ENCODE measurements around the gene NCS1.

Gene NCS1

DNA sequence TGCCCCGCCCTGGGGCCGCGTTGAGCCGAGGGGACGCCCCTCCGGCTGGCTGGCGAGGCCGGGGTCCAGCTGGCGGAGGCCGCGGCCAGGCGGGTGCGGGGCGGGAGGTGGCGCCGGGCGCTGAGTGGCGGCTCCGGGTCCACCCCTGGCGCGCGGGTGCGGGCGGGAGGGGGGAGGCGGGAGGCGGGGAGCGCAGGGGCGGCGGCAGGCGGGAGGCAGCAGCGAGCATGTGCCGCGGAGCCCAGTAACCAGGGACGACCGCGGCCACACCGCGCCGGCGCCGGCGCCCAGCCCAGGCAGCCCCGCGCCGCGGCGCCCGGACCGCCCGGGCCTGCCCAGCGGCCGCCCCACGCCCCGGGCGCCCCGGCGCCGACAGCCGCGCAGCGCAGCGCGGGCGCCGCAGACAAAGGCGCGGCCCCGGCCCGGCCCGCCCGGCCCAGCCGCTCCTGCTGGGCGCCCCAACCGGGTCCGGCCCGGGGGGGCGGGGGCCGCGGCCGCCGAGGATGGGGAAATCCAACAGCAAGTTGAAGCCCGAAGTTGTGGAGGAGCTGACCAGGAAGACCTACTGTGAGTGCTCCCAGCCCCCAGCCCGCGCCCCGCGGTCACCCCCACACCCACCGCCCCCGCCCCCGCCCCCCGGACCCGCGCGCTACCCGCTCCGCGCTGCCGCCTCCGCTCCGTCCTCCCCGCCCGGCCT lies at the start of gene NCS1:
TSS of gene NCS1 (plus strand) at position 244 of the 697 bp plus-strand sequence. CDS start at position 504, 260 bp downstream.
- peak; percentile 70 for DNase-seq

DNA sequence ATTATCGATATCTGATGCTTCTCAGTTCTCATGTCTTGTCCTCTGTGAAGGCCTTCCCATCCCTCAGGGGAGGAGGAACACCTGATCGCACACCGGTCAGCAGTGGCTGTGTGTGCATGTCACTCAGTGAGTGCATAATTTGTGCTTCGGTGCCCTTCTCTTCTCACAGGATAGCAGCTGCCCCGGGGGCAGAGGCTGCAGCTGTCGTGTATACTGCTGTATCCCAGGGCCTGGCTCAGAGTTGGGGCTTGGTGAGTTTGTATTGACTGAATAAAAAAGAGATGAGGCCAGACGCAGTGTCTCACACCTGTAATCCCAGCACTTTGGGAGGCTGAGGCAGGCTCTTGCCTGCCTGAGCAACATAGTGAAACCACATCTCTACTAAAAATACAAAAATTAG lies 49.7 kb upstream of the NCS1 start:
- peak; percentile 80 for DNase-seq

DNA sequence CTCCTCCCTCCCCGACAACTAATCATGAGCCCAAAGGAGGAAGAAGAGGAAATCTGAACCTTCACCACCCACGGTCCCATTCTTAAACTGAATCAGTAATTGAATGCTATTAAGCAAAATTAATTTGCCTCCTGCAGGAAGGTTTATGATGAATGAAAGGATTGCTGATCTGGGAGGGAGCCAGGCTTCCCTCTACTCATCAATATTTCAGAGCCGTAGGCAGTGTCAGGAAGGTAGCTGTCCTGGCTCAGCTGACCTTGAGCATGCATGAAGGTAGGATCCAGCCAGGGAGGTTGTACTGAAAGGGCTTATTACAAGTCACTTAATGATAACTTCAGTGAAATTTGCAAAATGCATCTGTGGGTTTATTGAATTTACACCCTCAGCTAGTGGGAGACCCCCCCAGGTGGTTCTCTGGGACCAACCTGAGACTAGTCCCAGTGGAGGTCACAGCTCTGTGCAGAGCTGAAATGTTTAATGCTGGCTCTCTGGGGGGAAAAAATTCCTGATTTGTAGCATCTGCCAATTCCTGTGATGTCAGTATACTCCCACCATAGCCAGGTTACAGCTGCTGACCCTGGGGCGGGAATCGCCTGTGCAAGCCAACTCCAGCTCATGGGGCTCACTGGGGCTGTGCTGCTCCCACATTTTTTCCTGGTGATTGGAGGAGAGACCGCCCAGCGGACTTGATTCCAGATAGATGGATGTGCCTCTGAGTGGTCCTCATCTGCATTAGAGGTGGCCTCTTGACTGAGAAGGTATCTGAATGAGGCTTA lies 47.9 kb upstream of the NCS1 start:
- peak; percentile 24 for DNase-seq

DNA sequence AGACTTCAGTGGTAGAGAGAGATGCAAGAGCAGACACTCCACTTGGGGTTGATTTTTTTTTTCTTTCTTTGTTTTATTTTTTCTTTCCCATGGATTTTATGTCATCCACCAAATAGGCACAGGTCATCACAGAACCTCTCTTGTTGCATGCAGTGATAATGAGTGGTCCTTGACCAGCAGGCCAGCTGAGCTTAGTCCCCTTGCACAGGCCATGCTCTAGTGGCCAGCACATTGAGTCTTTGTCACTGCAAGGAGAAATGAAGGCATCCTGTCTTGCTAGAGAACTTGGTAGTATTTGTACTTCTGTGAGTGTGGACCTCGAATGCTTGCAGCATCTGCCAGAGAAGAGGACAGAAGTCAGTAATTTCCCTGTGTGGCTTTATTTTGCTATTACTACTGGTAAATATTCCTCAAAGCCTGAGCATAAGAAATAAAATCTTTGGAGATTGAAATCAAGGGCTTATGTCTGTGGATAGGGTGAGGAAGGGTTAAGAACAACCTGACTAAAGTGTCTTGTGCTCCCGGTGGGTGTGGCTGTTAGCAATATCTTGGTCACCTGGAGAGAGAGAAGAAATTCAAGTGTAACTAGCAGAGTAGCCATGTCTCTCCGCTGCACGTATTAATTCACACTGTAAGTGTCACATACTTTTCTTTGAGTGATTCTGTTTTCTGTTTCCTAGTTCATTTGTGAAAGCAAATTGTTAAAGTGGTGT lies 45.3 kb upstream of the NCS1 start:
- no peak for DNase-seq

DNA sequence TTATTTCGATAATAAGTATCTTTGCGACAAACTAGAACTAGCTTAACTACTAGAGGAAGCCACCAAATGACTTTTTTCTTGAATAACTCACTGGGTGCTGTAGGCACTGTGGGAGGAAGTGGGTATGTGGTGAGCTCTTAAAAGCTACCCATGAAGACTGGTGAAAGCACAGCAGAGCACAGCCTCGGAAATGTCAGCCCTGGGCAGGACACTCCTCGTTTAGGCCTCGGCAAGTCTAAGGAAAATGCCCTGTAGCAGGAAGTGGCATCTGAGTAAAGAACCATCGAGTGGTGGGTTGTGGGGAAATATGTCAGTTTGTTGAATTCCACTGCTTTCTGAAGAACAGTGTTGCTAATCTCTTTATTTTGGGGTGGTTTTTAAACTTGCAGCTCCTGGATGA lies 44.0 kb upstream of the NCS1 start:
- DNase-seq = no peak

DNA sequence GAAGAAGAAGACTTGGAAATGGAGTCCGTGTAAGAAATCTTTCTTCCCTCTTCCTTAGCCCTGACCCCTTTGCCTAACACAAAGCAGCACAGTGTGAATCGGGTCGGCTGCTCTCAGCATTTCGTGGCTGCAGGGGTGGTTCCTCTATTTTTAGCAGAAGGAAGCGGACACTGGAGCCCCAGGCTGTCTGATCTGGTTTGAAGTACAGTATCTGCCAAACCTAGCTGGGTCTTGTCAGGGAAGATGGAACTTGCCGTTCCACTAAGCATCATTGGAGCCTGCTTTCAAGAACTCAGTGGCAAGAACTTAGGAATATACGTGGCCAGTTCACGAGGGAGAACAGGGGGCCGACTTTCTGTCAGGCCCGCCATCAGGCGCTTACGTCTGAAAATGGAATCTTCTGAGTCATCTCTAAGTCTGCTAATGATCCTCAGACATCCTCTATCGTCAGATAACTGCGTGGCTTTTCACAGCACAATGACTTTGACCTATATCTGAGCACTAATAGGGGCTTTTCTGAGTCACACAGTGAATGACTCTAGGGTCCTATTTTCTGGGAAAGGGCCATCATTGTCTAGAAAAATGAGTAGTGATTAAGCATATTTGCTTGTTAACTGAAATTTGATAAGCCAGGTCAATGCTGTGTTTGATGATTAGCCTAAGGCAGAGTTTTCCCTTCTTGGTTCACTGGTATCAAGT lies 43.3 kb upstream of the NCS1 start:
- DNase-seq = peak; percentile 51

DNA sequence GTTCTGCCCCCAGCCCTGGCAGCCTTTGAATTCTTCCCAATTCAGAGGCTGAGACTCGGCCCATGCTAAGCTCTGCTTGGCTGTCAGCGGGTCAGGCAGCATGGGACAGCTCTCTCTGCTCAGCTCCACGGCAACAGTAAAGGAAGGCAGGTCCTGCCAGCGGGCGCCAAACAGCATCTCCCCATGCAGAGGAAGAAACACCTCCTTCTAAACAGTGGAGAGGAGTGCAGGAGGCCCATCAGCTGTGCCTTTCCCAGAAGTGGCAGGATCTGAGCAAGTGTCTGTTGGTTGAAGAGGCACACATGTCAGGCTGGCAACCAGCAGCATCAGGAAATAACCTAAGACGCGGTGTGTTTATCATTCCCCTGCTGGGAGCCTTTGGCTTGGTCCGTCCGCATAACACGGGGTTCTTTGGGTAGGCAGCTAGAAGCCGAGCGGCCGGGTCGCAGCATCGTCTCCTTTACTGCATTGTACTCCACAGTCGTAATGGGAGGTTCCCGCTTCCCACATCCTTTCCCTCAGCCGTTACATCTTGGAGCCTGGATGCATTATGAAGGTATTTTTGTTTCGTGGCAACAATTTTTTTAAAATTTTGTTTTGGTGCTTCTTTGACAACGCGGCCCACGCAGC lies 42.7 kb upstream of the NCS1 start:
- DNase-seq = no peak

DNA sequence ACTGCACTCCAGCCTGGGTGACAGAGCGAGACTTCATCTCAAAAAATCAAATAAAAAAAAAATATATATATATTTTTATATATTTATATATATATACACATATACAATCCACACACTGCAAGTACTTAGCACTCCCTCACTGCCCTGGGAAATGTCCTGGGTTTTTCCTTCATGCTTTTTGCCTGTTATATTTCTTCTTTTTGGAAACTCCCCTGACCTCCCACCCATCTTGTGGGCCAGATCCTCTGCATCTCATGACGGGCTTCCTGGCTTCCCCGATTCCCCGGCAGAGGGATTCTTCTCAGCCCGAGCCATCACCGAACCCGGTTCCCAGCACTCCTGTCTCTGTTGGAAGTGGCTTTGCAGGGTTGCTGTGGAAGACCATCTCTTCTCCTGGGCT lies 39.5 kb upstream of the NCS1 start:
- DNase-seq = no peak

DNA sequence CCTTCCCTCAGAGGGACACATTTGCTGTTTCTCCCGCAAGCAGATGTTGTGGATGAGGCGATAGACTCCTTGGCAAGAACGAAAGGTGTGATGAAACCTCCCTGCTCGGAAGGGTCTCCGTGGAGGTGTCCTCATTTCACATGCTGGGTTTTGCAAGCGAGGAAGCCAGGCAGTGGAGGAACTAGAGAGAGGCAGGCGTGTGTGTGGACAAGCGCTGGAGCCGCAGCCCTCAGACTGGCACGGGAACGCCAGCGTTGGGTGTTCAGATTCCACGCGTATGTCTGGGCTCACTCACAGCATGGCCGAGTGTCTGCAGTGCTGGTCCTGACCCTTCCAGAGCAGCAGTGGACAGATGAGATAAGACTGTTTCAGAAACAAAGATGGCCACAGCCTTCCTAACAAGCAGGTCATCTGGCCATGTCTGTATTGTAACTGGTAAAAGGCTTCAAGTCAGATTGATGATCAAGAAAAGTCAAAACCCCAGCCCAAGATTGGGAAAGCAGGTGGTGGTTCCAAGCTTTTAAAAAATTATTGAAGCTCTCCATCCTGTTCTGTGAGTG lies 35.0 kb upstream of the NCS1 start:
- DNase-seq = no peak

DNA sequence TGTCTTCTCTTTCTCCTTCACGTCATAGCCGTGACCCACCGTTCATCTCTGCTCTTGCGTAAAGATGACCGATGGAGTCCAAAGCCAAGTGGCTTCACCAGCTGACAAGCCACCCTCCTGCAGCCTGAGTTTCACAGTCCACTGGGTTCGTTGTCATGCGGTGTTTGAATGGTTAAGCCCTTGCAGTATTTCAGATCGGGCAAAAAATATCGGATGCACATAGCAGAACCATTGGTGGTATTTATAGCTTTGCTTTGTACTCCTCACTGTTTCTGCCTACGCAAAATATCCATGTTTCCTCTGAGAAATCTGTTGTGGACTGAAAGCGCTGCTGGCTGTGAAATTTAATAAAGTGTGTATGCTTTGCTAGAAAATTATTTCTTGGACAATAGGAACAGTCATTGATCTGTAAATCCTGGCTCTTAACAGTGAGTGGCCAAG lies 34.5 kb upstream of the NCS1 start:
- DNase-seq = no peak

DNA sequence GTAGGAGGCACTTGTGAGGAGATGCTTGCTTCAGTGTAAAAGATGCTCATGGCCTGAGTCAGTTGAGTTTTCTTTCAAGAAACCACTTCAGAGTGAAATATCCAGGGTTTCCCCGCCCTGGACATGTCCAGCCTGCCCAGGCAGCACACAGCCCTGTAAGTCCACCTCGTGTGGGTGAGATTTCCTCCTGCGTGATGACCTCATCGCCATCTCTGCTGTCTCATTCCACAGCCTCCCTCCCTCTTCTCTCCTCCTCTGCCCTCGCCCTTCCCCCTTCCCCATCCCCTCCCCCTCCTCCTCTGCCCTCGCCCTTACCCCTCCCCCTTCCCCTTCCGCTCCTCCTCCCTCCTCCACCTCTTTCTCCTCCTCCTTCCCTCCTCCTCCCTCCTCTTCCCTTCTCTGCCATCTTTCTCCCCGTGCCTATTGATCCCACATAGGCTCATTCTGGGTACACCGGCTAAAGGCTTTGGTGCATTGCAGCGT lies 34.0 kb upstream of the NCS1 start:
- DNase-seq = no peak

DNA sequence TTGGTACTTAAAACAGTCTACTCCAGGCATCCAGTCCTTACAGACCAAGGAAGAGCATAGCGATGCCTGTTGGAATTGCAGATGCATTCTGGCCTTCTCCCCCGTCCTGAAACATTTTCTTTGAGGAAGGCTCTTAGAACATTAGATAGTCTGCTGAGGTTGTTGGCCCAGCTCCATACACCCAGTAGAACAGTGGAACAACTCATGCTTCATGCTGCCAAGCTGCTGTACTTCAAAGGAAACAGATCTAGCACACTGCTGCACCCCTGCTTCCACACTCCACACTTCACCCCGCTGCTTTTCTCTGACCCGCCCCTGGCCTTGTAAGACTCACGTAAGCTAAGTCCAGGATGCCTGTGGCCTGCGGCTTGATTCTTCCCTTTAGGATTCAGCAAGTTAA lies 33.4 kb upstream of the NCS1 start:
- DNase-seq = no peak

DNA sequence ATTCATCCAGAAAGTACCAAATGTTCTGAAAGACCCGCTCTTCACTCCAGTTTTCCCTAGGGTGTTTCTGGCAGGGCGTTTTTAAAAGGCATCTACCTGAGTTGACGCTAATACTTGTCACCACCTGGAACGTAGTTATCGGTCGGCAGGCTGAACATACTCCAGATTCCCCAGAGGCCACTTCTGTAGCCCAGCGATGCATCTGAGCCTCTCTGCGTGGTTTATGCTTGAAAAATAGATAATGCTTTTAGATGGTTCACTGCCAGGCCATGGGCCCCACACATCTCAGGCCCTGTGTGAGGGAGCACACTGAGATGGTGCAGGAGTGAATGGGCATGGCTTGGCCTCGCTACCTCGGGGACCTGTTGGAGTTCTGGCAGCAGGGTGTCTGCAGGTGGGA lies 33.0 kb upstream of the NCS1 start:
- no peak for DNase-seq

DNA sequence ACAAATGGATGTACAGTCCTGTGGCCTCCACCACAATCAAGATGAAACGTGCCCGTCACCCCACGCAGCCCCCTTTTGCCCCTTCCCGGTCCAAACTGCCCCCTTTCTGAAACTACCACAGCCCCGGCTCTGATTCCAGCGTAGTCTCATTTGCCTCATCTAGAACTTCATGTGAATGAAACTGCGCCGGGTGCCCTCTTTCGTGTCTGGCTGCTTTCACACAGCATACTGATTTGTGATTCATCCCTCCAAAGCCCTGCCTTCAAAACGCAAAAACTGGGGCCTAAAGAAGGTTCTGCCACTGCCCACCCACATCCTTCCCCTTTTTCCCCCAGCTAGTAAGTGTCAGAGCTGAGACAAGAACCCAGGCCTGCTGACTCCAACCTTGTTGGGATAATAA lies 31.5 kb upstream of the NCS1 start:
- no peak for DNase-seq

DNA sequence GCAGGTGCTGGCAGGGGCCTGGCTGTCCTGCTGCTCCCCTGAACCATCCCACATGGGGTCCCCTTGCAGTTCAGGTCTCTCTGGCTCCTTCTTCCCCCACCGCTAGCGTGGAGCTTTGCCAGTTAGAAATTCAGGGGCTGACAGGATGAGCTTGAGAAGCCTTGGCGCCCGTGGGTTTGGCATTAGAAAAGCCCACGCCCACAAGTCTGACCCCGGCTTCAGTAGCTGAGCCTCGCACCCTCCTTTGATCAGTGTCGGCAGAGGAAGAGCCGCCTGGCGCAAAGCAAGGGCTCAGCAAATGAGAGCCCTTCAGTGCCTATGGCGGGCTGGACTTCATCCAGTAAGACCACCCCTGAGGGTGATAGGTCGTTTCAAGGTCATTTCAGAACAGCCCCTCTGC lies 30.1 kb upstream of the NCS1 start:
- no peak for DNase-seq

DNA sequence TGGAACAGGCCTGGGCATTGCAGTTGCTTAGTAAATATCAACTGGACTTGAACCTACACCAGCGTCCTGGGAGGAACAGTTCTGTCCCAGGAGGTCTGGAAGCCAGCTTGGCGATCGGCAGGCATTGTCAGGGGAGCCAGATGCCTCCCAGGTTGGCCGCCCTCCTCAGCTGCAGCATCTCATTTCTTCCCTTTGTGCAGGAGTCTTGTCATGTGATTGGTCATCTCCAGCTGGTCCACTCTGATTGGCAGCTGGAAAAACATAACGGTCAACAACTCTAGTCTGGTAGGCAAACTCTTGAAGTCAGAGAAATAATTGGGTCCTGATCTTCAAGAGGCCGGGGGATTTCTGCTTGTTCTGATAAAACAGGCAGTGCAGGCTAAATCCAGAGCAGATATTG lies 29.6 kb upstream of the NCS1 start:
- DNase-seq = no peak

DNA sequence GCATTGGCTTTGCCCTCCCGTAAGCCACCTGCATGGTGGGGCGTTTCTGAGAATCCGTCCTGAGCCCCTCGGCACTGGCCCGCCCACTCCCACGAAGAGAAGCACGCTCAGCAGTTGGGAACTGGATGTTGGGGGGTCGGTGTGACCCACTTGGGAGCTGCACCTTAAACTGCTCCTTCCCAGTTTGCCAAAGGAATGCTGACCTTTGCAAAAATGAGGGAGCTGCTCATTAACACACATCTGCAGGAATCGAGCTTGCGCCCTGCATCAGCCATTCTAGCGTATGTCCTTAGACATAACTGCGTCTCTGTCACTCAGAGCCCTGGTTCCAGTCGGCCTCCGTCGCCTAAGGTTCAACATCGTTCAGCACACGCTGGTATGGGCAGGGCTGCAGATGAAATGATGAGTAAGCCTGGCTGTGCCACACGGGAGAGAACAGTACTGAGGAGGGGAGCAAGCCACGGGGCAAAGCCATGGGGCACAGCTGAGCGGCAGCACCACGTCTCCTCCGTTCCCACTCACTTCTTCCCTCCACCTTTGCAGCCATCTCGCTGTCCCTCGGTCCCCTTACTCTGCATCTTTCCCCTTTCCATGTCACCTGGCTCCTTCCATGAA lies 28.8 kb upstream of the NCS1 start:
- no peak for DNase-seq

DNA sequence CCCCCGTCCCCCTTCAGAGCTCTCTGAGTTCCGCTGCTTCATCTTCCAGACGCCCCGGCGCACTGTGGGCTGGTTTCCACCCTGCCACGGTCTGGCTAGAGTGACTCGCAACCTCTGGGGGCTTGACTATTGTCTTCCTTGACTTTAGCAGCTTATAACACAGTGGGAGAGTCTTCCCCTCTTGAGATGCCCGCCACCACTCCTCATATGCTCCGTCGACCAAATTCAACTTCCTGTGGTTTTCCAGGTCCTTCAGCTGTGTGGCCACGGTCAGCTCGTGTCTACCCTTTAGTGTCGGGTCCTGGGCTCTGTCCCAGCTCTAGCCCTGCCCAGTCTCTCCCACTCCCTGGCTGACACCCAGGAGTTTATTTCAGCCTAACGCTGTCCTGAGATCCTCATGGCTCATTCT lies 28.2 kb upstream of the NCS1 start:
- DNase-seq = no peak

DNA sequence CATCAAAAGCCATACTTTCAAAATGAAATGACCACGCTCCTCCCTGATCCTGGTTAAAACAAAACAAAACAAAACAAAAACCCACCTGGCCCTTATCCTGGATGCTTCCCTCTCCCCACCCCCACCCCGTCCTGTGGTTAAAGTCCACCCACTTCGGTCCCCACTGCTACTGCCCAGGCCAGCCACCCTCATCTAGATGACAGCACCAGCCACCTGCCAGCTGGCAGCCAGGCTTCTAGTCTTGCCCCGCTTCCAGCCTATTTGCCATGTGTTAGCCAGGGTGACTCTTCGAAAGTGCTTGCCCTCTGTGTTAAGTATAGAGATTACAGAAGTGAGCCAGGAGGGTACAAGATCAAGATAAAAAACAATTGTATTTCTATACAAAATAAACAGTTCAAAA lies 27.5 kb upstream of the NCS1 start:
- DNase-seq = no peak

DNA sequence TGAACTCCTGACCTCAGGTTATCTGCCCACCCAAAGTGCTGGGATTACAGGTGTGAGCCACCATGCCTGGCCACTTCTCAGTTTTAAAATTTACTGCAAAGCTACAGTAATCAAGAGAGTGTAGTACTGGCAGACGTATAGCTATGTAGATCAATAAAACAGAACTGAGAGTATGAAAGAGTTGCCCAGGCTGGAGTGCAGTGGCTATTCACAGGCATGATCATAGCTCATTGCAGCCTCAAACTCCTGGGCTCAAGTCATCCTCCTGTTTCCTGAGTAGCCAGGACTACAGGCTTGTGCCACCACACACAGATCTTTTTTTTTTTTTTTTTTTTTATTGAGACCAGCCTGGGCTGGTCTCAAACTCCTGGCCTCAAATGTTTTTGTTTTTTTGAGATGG lies 26.5 kb upstream of the NCS1 start:
- no peak for DNase-seq

DNA sequence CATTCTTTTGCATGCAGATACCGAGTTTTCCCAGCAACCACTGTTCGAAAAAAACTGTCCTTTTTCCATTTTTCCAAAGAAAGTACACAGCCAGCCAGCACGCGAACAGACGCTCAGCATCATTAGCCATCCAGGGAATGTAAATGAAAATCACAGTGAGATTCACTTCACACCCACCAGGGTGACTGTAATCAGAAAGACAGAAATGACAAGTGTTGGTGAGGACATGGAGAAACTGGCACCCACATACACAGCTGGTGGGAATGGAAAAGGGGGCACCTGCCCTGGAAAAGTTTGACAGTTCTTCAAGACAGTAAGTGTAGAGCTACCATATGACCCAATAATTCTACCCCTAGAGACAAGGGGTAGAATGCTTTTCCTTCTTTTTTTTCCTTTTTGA lies 25.0 kb upstream of the NCS1 start:
- no peak for DNase-seq

DNA sequence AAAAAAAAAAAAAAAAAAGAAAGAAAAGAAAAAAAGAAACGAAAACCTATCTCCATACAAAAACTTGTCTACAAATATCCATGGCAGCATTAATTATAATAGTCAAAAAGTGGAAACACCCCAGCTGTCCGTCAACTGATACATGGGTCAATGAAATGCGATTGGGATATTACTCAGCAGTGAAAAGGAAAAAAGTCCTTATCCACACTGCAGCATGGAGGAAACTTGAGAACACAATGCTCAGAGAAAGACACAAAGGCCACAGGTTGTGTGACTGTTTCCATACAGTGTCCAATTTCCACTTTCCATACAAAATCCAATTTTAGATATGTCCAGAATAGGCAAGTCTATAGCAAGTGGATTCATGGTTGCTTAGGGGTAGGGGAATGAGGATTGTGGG lies 24.3 kb upstream of the NCS1 start:
- no peak for DNase-seq
